ENCODE data around the gene TRAF1.
A peak's percentile ranks its signal among the peaks of the same experiment; 100 is the strongest.

Gene TRAF1

GRCh38 chr9:120922404-120923195 is 4.0 kb downstream of the TRAF1 start:
- Histone ChIP-seq H3K27me3 (no peaks in the 10 kb centered on the region), H3K9ac (no peak overlapping the region), H3K4me1 (peaks cover 46 to 61% (median 50%) of the 10 kb centered on the region in 10 experiments), H3K4me3 (no peak overlapping the region), H3K4me2 (no peak overlapping the region), H3K9me3 (replicated peaks in 1 of 11) (peaks cover 0 to 2% (median 0%) of the 10 kb centered on the region in 11 experiments; a peak in 4 of 22 replicates), H4K20me1 (no peaks in the 10 kb centered on the region), H3K36me3 (peaks cover 0 to 1% (median 0%) of the 10 kb centered on the region in 11 experiments; a peak in 1 of 22 replicates), H3K27ac (no peak overlapping the region)
- TF ChIP-seq Cebpa-rat (IDR thresholded peaks at IDR 0.05) = no peak

GRCh38 chr9:120921661-120922181 is 4.9 kb downstream of the TRAF1 start:
- no peaks in the 10 kb centered on the region for H4K20me1 ChIP-seq
- peaks cover 0 to 6% (median 0%) of the 10 kb centered on the region in 11 experiments; a peak in 2 of 22 replicates for H3K36me3 ChIP-seq
- peaks cover 0 to 6% (median 0%) of the 10 kb centered on the region in 11 experiments; a peak in 4 of 22 replicates for H3K9me3 ChIP-seq (replicated peaks in 1 of 11)
- no peak overlapping the region for H3K4me3 ChIP-seq
- H3K27me3 ChIP-seq = no peaks in the 10 kb centered on the region
- no peak overlapping the region; a peak in 1 of 22 replicates for H3K4me2 ChIP-seq
- no peak for TF ChIP-seq Cebpa-rat (IDR thresholded peaks at IDR 0.05)
- H3K27ac ChIP-seq = no peak overlapping the region
- no peak overlapping the region for H3K9ac ChIP-seq
- peaks cover 37 to 52% (median 41%) of the 10 kb centered on the region in 10 experiments for H3K4me1 ChIP-seq

GRCh38 chr9:120920806-120921178 is 5.8 kb downstream of the TRAF1 start:
- Histone ChIP-seq H3K36me3 (peaks cover 0 to 6% (median 0%) of the 10 kb centered on the region in 11 experiments; a peak in 2 of 22 replicates), H3K27me3 (no peaks in the 10 kb centered on the region), H3K4me2 (peak overlapping the region; percentile 2 to 64 (median 38); a peak in 17 of 22 replicates), H3K4me3 (no peak overlapping the region), H4K20me1 (no peaks in the 10 kb centered on the region), H3K27ac (peak overlapping the region in 1 of 11 experiments; percentile 1; a peak in 1 of 22 replicates), H3K4me1 (peaks cover 28 to 46% (median 32%) of the 10 kb centered on the region in 10 experiments), H3K9me3 (replicated peaks in 1 of 11) (peaks cover 0 to 6% (median 0%) of the 10 kb centered on the region in 11 experiments; a peak in 4 of 22 replicates), H3K9ac (no peak overlapping the region)
- TF ChIP-seq Cebpa-rat (IDR thresholded peaks at IDR 0.05) = no peak

- Histone ChIP-seq H3K9ac (peak overlapping the region in 1 of 11 experiments; percentile 17; a peak in 1 of 22 replicates), H3K4me1 (peaks cover 21 to 40% (median 25%) of the 10 kb centered on the region in 10 experiments), H3K27ac (peak overlapping the region in 2 of 11 experiments; percentile 1 to 11; a peak in 1 of 22 replicates), H3K4me2 (peak overlapping the region; percentile 2 to 64 (median 38); a peak in 20 of 22 replicates), H3K4me3 (no peak overlapping the region), H4K20me1 (no peaks in the 10 kb centered on the region), H3K36me3 (peaks cover 0 to 6% (median 0%) of the 10 kb centered on the region in 11 experiments; a peak in 2 of 22 replicates), H3K9me3 (replicated peaks in 1 of 11) (peaks cover 0 to 6% (median 0%) of the 10 kb centered on the region in 11 experiments; a peak in 4 of 22 replicates), H3K27me3 (no peaks in the 10 kb centered on the region)
- TF ChIP-seq Cebpa-rat (IDR thresholded peaks at IDR 0.05) = 0 out of 22 replicates have a peak, but pooled peaks of 1 of the 11 experiments have one; percentile 17
Observed at GRCh38 chr9:120919843-120920805, 6.5 kb downstream of the TRAF1 start.

- Histone ChIP-seq H3K27me3 (no peaks in the 10 kb centered on the region), H3K9ac (peak overlapping the region in 1 of 11 experiments; percentile 17; a peak in 2 of 22 replicates), H3K4me3 (no peak overlapping the region), H3K4me1 (peaks cover 14 to 33% (median 17%) of the 10 kb centered on the region in 10 experiments; a peak in 19 of 20 replicates), H3K27ac (0 out of 22 replicates have a peak overlapping the region, but pooled peaks of 1 of the 11 experiments have one; percentile 11), H4K20me1 (no peaks in the 10 kb centered on the region), H3K4me2 (peak overlapping the region in 6 of 11 experiments; percentile 2 to 61 (median 40); a peak in 4 of 22 replicates), H3K36me3 (peaks cover 0 to 6% (median 0%) of the 10 kb centered on the region in 11 experiments; a peak in 2 of 22 replicates), H3K9me3 (replicated peaks in 1 of 11) (peaks cover 0 to 6% (median 0%) of the 10 kb centered on the region in 11 experiments; a peak in 4 of 22 replicates)
- no peak for TF ChIP-seq Cebpa-rat (IDR thresholded peaks at IDR 0.05)
Observed at GRCh38 chr9:120918931-120919842, 7.4 kb downstream of the TRAF1 start.

- Histone ChIP-seq H3K4me2 (no peak overlapping the region), H4K20me1 (no peaks in the 10 kb centered on the region), H3K36me3 (peaks cover 0 to 6% (median 0%) of the 10 kb centered on the region in 11 experiments; a peak in 3 of 22 replicates), H3K4me1 (peaks cover 14 to 33% (median 17%) of the 10 kb centered on the region in 10 experiments; a peak in 19 of 20 replicates), H3K27me3 (no peaks in the 10 kb centered on the region), H3K4me3 (no peak overlapping the region), H3K27ac (no peak overlapping the region), H3K9me3 (replicated peaks in 1 of 11) (peaks cover 0 to 6% (median 0%) of the 10 kb centered on the region in 11 experiments; a peak in 4 of 22 replicates), H3K9ac (no peak overlapping the region)
- no peak for TF ChIP-seq Cebpa-rat (IDR thresholded peaks at IDR 0.05)
Observed at GRCh38 chr9:120917929-120918762, 8.4 kb downstream of the TRAF1 start.

Data from BLaER1 treated with 17β-estradiol and CSF1 and Interleukin-3, amounts not matched to agents 10 nM and 100 nM (cell line).